Gastrocnemius medialis (tissue), 4 donors: Measurements from ENCODE around the gene GTPBP2. TPM values are rescaled to one million over a fixed set of nuclear protein-coding genes. Genes with fewer than 3 reads are reported as not detected.

Experiments
- ATAC-seq, 2 donors: fragments of 150-250 bp; one replicate each; pipeline ENCODE4 v1.9.1; 2016
- DNase-seq, 2 donors: peaks; one replicate each; pipeline ENCODE4 v3.0.0-alpha.2; 2019
- H3K27ac ChIP-seq, 4 donors: fragments of 200-600 bp; sonication (generic); 1 replicate in 1 of 4; 2 replicates in 3 of 4; pipeline ENCODE4 v1.5.1; 2016 to 2018; ENCODE audit warnings: mild to moderate bottlenecking in 2 of 4, moderate library complexity in 1 of 4
- H3K27me3 ChIP-seq, 3 donors: fragments of 200-600 bp; sonication (generic) in 2 of 3; 1 replicate in 1 of 3; 2 replicates in 2 of 3; pipeline versions ENCODE4 v1.5.1 to v1.6.0; 2016 to 2019; ENCODE audit warnings: mild to moderate bottlenecking in 1 of 3, moderate library complexity in 1 of 3
- H3K36me3 ChIP-seq, 2 donors: fragments of 200-600 bp; sonication (generic) in 1 of 2; one replicate each; pipeline ENCODE4 v1.5.1; 2017 to 2018
- H3K4me1 ChIP-seq, 2 donors: fragments of 200-600 bp; sonication (generic) in 1 of 2; one replicate each; pipeline ENCODE4 v1.5.1; 2016 to 2017; ENCODE audit warnings: mild to moderate bottlenecking in 2 of 2
- H3K4me3 ChIP-seq, 4 donors: fragments of 200-600 bp; sonication (generic) in 3 of 4; 1 replicate in 1 of 4; 2 replicates in 3 of 4; pipeline ENCODE4 v1.5.1; 2016 to 2019; ENCODE audit warnings: mild to moderate bottlenecking in 2 of 4
- H3K9me3 ChIP-seq, 3 donors: fragments of 200-600 bp; sonication (generic) in 2 of 3; 1 replicate in 1 of 3; 2 replicates in 2 of 3; pipeline ENCODE4 v1.5.1; 2016 to 2019
- CTCF ChIP-seq, 5 experiments: fragments of 450-650 bp in 3 of 5; fragments of 200-600 bp in 2 of 5; sonication (generic) in 2 of 5; IDR thresholded peaks in 4 of 5; conservative IDR thresholded peaks in 1 of 5; 1 replicate in 4 of 5; 2 replicates in 1 of 5; pipeline ENCODE4 v1.5.1; 2016 to 2019; ENCODE audit warnings: antibody characterized with exemption in 5 of 5, mild to moderate bottlenecking in 3 of 5, moderate library complexity in 3 of 5
- POLR2A ChIP-seq, 2 donors: fragments of 450-650 bp; IDR thresholded peaks; one replicate each; pipeline ENCODE4 v1.6.1; 2017; ENCODE audit warnings: antibody characterized with exemption in 2 of 2, mild to moderate bottlenecking in 2 of 2, moderate library complexity in 2 of 2
- in situ Hi-C, 4 donors: fragments of 200-750 bp; cut with MboI; loops; one replicate each; pipeline versions ENCODE4 v1.15.0 to v1.8.0; 2017; ENCODE audit warnings: low sequenced_read_pairs in 4 of 4
- intact Hi-C: fragments of 100-400 bp; cut with DNase I; formaldehyde crosslinking; loops from one replicate; pipeline ENCODE4 v1.15.1; 2023; ENCODE audit warnings: low total_unique reads
- total RNA-seq, 4 donors: library from RNA; depleted of rRNA; stranded (reverse); fragments of >200 nt; gene quantifications; one replicate each; pipeline versions ENCODE4 v1.1.0 to v1.2.3, GENCODE V29; 2016

GTPBP2 gene
- total RNA-seq, 4 donors from 2014 or later, result 25.0 to 39.4 (median 27.1) TPM

- Histone ChIP-seq H3K27ac (no peak overlapping the region), H3K4me3 (no peak overlapping the region), H3K27me3 (no peaks in the 10 kb centered on the region), H3K4me1 (peaks cover 8 to 9% of the 10 kb centered on the region in 2 donors), H3K36me3 (peaks cover 0 to 72% of the 10 kb centered on the region in 2 donors), H3K9me3 (no peaks in the 10 kb centered on the region)
- DNase-seq (no peak), ATAC-seq (no peak)
- intact Hi-C loops (no loop called here), in situ Hi-C loops (loop anchor here in 2 of 4 donors (25.0 kb wide), 1 partner anchor 934 kb away; no protein-coding TSS in a partner anchor)
- TF ChIP-seq POLR2A (IDR thresholded peaks at IDR 0.05), result no peak
- TF ChIP-seq CTCF (IDR thresholded peaks at IDR 0.05 in 4 of 5, conservative IDR thresholded peaks at IDR 0.05 in 1 of 5), result no peak
Measured at GRCh38 chr6:43570876-43571441, 58.1 kb downstream of the GTPBP2 start.

Other genes with a start within 250 kb of the GTPBP2 start
- 10 to 100 TPM in 1 of 4 donors, 1 to 10 TPM in 3; 5.3 to 11.8 (median 8.6) TPM for gene ABCC10, start 201.7 kb downstream of the GTPBP2 start, total RNA-seq
- gene DLK2, start 173.7 kb downstream of the GTPBP2 start, total RNA-seq, result under 1 TPM in 1 of 4 donors, not detected in 3; 0.20 TPM
- gene TJAP1, start 151.7 kb downstream of the GTPBP2 start, total RNA-seq, result 10 to 100 TPM; 28.8 to 45.2 (median 37.7) TPM
- not detected for gene LRRC73, start 118.9 kb downstream of the GTPBP2 start, total RNA-seq
- 10 to 100 TPM; 55.6 to 97.9 (median 73.5) TPM for gene YIPF3, start 112.3 kb downstream of the GTPBP2 start, total RNA-seq
- 10 to 100 TPM; 13.4 to 25.1 (median 16.7) TPM for gene POLR1C, start 112.2 kb downstream of the GTPBP2 start, total RNA-seq
- 10 to 100 TPM; 11.8 to 21.8 (median 16.6) TPM for gene XPO5, start 53.2 kb downstream of the GTPBP2 start, total RNA-seq
- 1 to 10 TPM; 3.8 to 6.9 (median 5.3) TPM for gene POLH, start 53.1 kb downstream of the GTPBP2 start, total RNA-seq
- 10 to 100 TPM; 25.1 to 55.4 (median 25.2) TPM for gene MAD2L1BP, start 6.6 kb upstream of the GTPBP2 start, total RNA-seq
- gene RSPH9, start 15.8 kb upstream of the GTPBP2 start, total RNA-seq, result under 1 TPM in 1 of 4 donors, not detected in 3; 0.09 TPM
- gene MRPS18A, start 58.5 kb upstream of the GTPBP2 start, total RNA-seq, result 100 to 1,000 TPM; 161 to 171 (median 168) TPM
- gene VEGFA, start 140.9 kb upstream of the GTPBP2 start, total RNA-seq, result 100 to 1,000 TPM in 3 of 4 donors, 10 to 100 TPM in 1; 66.4 to 195 (median 149) TPM